IPS-18c (cell line): ENCODE measurements around the gene HECTD2.
"Not testable (repeated sequence)": the region's sequence is repeated elsewhere in the genome, so short reads cannot be mapped to it uniquely, and the experiment has no call there.

ENCODE experiments used
- H3K4me3 ChIP-seq: 2 replicates; pipeline ENCODE4 v1.7.0; 2013; ENCODE audit warnings: low read depth, mild to moderate bottlenecking, low read length, moderate library complexity; ENCODE audit not compliant: insufficient read depth
- H3K9me3 ChIP-seq: one replicate; pipeline ENCODE4 v1.6.1; 2013; ENCODE audit warnings: mild to moderate bottlenecking, low read length, moderate library complexity; ENCODE audit not compliant: control insufficient read depth, insufficient read depth

Gene HECTD2

DNA sequence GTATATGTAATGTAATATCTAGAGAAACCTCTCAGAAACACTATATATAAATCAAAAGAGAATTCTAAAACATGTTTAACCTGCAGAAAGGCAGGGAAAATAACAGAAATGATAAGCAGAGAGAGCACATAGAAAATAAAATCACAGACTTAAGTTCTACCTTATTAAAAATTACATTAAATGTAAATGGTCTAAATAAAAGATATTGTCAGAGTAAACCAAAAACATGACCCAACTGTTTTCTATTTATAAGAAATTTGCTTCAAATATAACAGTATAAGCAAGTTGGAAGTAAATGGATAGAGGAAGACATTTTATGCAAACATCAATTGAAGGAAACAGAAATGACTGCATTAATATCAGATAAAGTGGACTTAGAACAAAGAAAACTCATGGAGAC, 43.4 kb downstream of the HECTD2 start:
- H3K4me3 ChIP-seq = no peak overlapping the region
- H3K9me3 ChIP-seq = peaks cover 8% of the 10 kb centered on the region

DNA sequence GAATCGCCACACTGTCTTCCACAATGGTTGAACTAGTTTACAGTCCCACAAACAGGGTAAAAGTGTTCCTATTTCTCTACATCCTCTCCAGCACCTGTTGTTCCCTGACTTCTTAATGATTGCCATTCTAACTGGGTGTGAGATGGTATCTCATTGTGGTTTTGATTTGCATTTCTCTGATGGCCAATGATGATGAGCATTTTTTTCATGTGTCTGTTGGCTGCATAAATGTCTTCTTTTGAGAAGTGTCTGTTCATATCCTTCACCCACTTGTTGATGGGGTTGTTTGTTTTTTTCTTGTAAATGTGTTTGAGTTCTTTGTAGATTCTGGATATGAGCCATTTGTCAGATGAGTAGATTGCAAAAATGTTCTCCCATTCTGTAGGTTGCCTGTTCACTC, 45.0 kb downstream of the HECTD2 start:
- not testable (repeated sequence) for H3K9me3 ChIP-seq, H3K4me3 ChIP-seq

DNA sequence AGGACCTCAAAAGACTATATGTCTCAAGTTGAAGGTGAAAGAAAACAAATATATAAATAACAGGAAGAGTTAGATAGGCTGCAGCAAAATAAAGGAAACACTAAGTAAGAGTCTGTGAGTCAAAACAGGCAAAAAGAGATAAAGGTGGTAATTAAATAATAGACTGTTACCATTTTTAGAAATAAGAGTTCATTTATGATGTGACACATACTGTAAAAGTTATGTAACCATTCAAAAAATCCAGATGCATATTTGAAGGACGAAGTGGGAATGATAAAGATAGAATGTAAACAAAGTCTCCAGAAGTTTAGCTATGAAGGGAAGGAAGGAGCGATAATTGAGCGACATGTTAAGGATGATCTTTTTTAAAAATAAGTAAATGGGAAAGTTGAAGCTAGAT, 50.5 kb downstream of the HECTD2 start:
- Histone ChIP-seq H3K4me3 (no peak overlapping the region), H3K9me3 (no peaks in the 10 kb centered on the region)

DNA sequence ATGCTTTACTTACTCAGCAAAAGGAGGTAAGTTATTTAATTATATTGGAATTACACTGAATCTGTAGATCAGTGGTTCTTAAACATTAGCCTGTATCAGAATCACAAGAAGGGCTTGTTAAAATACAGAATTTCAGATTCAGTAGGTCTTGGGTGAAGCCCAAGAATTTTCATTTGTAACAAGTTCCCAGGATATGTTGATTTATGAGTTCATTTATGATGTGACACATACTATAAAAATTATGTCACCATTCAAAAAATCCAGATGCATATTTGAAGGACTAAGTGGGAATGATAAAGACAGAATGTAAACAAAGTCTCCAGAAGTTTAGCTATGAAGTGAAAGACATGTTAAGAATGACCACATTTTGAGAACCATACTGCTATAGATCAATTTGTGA, 52.3 kb downstream of the HECTD2 start:
- no peaks in the 10 kb centered on the region for H3K9me3 ChIP-seq

DNA sequence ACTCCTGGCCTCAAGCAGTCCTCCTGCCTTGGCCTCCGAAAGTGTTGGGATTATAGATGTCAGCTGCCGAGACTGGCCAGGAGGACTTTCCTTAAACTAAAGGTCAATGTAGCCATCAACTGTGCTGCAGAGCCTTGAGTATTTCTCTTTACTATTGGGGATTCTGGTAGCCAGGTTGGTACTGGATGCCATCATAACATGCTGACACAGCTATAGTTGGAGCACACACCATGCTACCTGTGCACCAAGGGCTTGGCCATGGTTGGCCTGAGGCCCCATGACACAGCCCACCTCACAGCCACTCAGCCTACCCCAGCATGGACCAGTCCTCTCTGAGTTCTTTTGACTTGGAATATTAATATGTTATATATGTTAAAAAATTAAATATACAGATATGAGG, 54.4 kb downstream of the HECTD2 start:
- H3K4me3 ChIP-seq = no peak overlapping the region
- peaks cover 4% of the 10 kb centered on the region for H3K9me3 ChIP-seq

More for the DNA sequence above, 52.3 kb downstream of the HECTD2 start:
- H3K4me3 ChIP-seq = no peak overlapping the region

DNA sequence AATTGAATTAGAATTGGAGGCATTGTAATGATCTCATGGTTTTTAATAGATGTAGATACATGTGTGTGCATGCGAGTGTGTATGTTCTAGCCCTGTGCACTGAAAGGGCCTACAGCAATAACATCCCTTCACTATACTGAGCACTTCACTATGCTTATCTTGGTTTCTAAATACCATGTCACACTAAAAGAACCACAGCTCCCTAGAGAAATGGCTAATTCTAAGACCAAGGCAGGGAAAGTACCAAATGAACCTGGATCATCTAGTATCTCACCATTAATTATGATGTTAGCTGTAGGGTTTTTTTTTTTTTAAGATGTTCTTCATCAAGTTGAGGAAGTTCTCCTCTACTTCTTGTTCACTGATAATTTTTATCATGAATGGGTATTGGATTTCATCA, 55.1 kb downstream of the HECTD2 start:
- Histone ChIP-seq H3K9me3 (peaks cover 4% of the 10 kb centered on the region), H3K4me3 (no peak overlapping the region)

DNA sequence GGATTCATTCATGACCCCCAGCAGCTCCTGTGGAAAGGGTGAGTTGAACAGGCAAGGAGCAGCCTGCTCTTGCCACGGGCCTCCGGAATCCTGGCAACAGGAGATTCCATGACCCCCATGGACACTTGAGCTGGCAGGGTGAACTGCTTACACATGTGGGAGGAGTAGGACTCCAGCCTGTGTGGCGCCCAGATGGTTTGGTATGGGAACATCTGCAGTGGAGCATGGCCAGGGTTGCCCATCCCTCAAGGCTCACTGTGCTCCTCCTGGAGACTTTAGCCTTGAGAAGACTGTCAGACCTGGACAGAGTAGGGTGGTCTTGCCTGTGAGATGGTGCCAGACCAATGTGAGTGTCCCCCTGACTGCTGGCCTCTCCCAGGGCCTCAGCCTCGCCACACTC, 57.0 kb downstream of the HECTD2 start:
- H3K4me3 ChIP-seq = no peak overlapping the region
- peaks cover 4% of the 10 kb centered on the region for H3K9me3 ChIP-seq

DNA sequence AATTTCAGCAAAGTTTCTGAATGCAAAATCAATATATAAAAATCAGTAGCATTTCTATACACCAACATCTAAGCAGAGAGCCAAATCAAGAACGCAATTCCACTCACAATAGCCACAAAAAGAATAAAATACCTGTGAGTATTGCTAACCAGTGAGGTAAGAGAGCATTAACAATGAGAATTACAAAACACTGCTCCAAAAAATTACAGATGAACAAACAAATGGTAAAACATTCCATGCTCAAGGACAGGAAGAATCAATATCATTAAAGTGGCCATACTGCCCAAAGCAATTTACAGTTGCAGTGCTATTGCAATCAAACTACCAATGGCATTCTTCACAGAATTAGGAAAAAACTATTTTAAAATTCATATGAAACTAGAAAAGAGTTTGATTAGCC, 61.5 kb downstream of the HECTD2 start:
- peaks cover 4% of the 10 kb centered on the region for H3K9me3 ChIP-seq

DNA sequence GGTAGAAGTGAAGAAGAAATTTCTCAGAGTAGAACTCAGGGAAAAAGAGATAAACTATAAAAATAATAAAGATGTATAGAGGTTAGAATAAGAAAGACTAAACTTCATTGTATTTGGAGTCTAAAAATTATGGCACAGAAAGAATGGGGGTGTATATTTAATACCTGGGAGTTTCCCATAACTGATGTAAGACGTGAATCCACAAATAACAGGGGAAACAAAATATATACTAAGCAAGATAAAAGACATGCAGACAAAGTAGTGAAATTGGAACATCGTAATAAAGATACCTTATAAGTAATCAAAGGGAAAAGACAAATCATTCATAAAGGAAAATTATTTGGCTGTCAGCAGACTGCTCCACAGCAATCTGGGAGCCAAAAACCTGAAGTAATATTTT, 62.8 kb downstream of the HECTD2 start:
- peaks cover 3% of the 10 kb centered on the region for H3K9me3 ChIP-seq
- no peak overlapping the region for H3K4me3 ChIP-seq

More for the DNA sequence above, 61.5 kb downstream of the HECTD2 start:
- H3K4me3 ChIP-seq = no peak overlapping the region

DNA sequence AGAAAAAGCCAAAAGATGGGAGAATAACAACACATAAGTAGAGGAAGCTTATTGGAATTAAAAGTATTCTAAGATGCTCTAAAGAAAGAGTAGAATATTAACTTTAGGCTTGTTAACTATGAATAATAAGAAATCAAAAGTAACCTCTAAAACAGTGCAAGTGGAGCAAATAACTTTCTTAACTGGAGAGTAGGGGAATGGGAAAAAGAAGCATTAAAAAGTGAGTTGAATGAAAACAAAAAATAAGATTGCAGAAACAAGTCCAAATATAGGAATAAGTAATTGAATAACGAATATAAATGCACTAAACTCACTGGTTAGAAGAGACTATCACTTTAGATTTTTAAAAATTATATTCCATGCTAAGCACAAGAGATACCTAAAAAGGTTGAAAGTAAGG, 63.9 kb downstream of the HECTD2 start:
- H3K4me3 ChIP-seq = no peak overlapping the region
- no peaks in the 10 kb centered on the region for H3K9me3 ChIP-seq

DNA sequence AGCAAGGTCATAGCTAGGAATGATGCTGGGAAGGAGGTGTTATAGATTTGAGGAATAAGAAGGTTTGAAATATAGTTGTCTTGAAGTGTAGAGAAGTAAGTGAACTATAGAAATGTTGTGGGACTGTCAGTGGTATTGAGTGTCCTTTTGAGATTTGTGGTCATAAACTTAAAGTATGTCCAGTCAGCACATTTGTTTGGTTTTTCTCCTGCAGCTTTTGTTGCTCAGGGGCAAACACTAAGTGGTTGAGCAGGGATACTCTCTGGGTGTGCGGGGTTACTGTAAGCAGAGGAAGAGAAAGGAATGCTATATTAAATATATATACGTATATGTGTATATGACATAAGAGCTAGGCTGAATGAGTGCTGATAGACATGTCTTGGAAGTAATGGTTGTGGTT, 67.1 kb downstream of the HECTD2 start:
- H3K4me3 ChIP-seq = no peak overlapping the region
- H3K9me3 ChIP-seq = no peaks in the 10 kb centered on the region

DNA sequence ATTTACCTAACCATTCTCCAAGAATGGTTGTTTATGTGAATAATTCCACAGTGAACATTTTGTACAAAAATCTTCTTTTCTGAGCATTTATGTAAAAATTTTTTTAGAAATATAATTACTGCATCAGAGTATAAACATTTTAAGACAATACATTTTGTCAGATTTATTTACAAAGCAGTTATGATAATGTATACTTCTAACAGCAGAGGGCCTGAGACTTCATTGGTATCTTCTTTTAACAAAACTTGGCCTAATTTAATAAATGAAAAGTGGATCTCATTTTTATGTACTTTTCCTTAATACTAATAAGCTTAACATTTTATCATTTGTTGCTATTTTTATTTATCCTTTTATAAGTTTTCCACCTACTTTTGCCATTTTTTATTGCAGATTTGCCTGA, 69.4 kb downstream of the HECTD2 start:
- Histone ChIP-seq H3K9me3 (no peaks in the 10 kb centered on the region), H3K4me3 (no peak overlapping the region)

DNA sequence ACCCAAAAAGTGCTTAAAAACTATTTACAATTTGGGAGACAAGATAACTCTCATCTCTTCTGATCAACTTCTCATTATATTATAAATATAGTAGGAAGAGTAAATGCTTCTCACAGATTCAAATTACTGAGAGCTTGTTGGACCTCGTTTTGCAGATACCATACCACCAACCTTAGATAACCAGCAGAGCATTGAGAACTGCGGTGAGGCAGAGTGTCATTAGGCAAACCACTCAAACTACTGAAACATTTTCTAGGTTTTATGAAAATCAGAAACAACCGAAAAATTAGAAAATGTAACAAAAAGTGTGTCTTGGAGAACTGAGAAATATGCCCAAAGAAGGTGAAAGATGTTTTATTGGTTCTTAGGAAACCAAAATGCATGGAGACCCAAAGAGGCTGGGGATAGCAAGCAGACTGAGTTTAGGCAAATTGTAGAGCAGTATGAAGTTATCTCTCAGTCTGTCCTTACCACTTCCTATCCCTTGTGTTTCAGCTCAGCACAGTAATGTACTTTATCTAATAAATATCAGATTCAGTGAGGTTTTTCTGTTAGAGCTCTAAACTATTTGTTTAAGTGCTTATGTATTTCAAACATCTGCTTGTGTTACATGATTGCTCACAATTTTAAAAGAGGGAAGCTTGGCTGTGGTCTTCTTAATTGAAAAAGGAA, 77.9 kb downstream of the HECTD2 start:
- H3K4me3 ChIP-seq = no peak overlapping the region
- H3K9me3 ChIP-seq = no peaks in the 10 kb centered on the region

DNA sequence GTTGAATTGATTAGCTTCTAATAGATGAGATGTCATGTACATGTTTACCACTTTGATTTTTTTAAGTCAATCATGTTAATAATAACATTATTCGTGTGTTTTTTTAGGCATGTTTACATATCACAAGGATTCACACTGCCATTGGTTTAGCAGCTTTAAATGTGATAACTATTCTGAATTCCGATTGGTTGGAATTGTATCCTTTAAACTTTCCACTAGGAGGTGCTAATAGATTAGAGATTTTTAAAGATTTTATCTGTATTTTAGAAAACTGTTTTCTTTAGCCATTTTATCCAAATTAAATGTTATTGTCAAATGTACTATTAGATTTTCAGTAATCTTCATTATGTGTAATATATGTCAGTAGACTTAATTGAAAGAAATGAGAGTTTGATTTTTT, 83.2 kb downstream of the HECTD2 start:
- Histone ChIP-seq H3K9me3 (no peaks in the 10 kb centered on the region), H3K4me3 (no peak overlapping the region)

DNA sequence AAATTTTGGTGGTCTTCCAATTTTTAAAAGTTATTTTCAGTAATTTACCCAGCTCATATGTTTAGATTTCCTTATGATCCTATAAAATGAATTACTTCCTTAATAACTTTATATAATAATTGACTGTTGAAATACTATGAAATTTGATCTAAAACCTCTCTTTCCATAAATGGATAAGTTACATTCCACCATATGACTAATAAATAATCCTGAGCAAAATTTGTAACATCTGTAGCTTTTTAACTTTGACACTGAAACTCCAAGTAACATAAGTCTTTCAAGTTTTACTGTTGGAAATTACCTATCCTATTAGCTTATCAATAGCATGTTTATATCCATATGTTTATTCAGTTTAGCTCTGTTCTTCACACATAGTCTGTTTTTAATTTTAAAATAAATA, 85.3 kb downstream of the HECTD2 start:
- Histone ChIP-seq H3K9me3 (no peaks in the 10 kb centered on the region), H3K4me3 (no peak overlapping the region)

DNA sequence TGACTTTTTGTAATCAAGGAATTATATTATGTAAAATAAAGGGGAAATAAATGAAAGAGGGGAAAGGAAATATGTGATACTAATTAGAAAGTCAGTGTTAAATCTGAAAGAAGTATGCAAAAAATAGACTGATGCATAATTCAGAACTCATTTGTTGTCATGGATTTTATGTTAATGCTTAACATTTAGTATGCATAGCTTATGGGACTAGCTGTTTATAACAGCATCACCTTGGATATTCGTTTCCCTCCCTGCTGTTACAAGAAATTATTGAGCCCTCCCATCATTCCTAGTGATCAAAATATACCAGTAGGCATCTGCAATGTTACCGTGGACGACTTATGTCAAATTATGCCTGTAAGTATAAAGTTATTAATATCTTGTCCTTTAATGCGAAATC, 85.9 kb downstream of the HECTD2 start:
- H3K9me3 ChIP-seq = no peaks in the 10 kb centered on the region
- H3K4me3 ChIP-seq = no peak overlapping the region

DNA sequence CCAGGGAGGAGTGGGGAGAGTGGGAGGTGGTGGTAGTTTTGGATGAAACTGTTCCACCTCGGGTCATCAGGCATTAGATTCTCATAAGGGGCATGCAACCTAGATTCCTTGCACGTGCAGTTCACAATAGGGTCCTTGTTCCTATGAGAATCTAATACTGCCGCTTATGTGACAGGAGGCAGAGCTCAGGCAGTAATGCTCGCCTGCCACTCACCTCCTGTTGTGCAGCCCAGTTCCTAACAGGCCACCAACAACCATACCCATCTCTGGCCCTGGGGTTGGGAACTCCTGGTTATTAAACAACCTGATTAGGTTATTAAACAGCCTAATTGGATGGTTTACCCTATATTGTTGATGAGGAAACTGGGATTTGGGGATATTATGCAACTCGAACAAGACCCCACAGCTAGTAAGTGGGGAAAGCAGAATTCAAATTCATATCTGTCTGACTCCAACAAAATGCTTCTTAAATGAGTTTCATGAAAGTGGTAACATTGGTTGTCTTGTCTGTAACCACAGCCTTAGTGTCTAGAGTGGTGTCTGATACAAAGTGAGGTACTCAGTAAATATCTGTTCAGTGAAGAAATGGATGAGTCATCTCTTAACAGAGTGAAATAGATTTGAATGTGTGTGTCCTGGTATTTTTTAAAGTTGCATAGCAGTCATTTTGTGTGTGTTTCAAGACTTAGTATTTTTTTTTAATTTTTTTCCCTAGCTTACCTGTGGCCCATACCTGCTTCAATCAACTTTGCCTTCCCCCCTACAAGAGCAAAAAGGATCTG, 101.6 kb downstream of the HECTD2 start:
- H3K4me3 ChIP-seq = no peak overlapping the region
- no peaks in the 10 kb centered on the region for H3K9me3 ChIP-seq

DNA sequence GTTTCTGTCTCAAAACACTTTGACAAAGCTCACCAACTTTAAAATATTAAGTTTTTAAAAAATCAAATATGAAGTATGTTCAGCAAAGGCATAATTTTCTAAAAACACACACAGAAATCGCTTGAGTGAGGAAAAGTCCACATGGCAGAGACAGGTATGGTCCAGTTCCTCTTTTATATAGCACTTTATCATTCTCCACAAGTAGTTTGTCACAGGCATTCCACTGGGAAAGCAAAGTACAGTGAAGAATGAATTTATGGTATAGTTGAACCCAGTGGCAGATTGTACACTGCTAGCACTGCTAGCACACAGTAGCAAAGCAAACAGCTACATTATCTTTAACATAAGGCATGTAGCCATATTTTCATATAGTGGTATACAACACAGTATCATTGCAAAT, 102.3 kb downstream of the HECTD2 start:
- no peak overlapping the region for H3K4me3 ChIP-seq
- H3K9me3 ChIP-seq = no peaks in the 10 kb centered on the region
